GOT3 (cell line): ENCODE results near the gene ATF4.

Experiments used
- DNase-seq: peaks from one replicate; lab custom pipeline; 2025; ENCODE audit warnings: mixed read lengths; lab: John Stamatoyannopoulos, UW

The ATF4 gene

GRCh38 chr22:39558950-39559349 lies 38.6 kb downstream of the ATF4 start:
- no peak for DNase-seq

- no peak for DNase-seq
Observed at GRCh38 chr22:39559456-39560105, 39.2 kb downstream of the ATF4 start.

- no peak for DNase-seq
Observed at GRCh38 chr22:39560127-39560526, 39.8 kb downstream of the ATF4 start.

GRCh38 chr22:39562839-39563489 lies 42.6 kb downstream of the ATF4 start:
- DNase-seq: no peak

- DNase-seq: no peak
Observed at GRCh38 chr22:39563571-39564428, 43.4 kb downstream of the ATF4 start.

GRCh38 chr22:39565414-39565944 lies 45.1 kb downstream of the ATF4 start:
- DNase-seq: no peak

GRCh38 chr22:39567135-39567946 lies 47.0 kb downstream of the ATF4 start:
- DNase-seq: no peak

GRCh38 chr22:39568278-39568981 lies 48.1 kb downstream of the ATF4 start:
- DNase-seq: no peak

- DNase-seq: no peak
Observed at GRCh38 chr22:39569066-39569465, 48.7 kb downstream of the ATF4 start.

- DNase-seq: no peak
Observed at GRCh38 chr22:39570226-39570625, 49.9 kb downstream of the ATF4 start.

GRCh38 chr22:39570665-39571064 lies 50.3 kb downstream of the ATF4 start, which contains the start of gene CACNA1I:
TSS of gene CACNA1I (plus strand) at chr22:39570753. CDS start at chr22:39570753, 0 bp downstream.
- DNase-seq: no peak

- no peak for DNase-seq
Observed at GRCh38 chr22:39571538-39571937, 51.2 kb downstream of the ATF4 start.
